GM10847 (cell line): Measurements from ENCODE around the gene ZFYVE28.

Experiments used
- POLR2A ChIP-seq: IDR thresholded peaks from 2 replicates; pipeline ENCODE4 v1.6.1; 2011; ENCODE audit not compliant: insufficient read length; ENCODE audit errors: extremely low read depth

Gene ZFYVE28

DNA sequence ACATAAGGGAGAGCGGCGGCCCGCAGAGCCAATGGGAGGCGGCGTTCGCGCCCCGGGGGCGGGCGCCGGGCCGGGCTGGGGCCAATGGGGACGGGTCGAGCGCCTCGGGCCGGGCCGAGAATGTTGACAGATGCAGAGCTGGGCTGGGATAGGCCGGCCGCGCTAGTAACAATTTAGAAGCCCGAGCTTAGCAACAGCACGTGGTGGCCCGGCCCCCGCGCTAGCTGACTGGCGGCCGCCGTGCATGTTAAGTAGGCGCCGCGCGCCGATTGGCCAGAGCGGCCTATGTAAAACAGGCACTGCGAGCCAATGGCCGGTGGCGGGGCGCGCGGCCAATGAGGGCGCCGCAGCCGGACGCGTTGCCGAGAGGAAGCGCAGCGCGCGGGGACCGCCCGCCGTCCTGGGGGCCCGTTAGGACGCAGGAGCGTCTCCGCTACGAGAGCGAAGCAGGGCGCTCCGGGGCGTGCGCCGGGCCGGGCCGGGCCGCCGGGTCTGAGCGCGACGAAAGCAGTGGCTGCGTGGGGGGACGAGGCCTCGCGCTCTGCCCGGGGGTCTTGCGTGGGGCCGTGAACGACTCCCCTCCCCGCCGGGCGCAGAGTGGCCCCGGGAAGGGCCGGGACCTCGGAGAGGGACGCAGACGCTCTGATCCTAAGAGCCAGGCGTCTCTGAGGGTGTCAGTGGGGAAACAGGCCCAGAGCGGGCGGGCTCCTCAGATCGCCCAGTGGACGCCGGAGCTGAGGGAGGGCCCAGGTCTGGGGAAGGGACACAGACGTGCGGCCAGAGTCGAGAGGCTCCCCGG is 156.1 kb downstream of the ZFYVE28 start:
- TF ChIP-seq POLR2A: peak; percentile 95

- no peak for TF ChIP-seq POLR2A
These were observed 156.6 kb downstream of the ZFYVE28 start, which contains the start of gene MXD4 for GRCh38 chr4:2261853-2262144. Gene MXD4 (minus strand): TSS chr4:2262109. CDS start chr4:2261980, 129 bp downstream.

GRCh38 chr4:2261110-2261852 is 157.2 kb downstream of the ZFYVE28 start:
- no peak for TF ChIP-seq POLR2A

GRCh38 chr4:2260344-2261109 is 157.9 kb downstream of the ZFYVE28 start:
- no peak for TF ChIP-seq POLR2A

DNA sequence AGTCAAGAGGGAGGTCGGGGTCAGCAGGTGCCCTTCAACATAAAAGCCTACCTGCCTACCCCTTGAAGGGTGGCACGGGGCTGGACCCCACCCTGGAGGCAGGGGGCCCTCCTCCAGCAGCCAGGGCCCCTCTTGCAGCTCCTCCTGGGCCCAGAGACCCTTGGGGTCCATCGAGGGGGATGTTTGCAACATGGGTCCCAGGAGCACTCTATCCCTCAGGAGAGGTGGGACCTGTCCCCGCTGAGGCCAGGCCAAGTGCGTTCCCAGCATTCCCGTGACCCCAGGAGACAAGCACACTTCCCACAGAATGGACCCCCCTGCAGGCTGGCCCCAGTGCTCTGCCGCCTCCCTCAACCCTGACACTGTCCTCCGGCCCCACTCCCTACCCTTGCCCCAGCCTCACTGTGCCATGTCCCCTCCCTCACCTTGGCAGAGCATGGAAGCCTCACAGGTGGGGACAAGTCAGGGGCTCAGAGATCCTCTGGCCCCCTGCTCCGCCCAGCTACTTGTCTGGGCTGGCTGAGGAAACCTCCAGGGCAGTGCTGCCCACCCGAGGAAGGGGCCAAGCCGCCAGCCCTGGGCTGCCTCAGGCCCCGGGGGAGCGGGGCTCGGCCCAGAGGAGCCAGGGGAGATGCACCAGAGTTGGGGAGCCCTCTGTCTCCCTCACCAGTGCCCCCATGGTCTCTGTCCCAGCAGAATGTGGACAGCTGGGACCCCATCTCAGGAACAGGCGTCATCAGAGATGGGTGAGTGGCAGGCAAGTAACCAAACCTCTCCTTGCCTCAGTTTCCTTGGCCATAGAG is 158.7 kb downstream of the ZFYVE28 start:
- no peak for TF ChIP-seq POLR2A

DNA sequence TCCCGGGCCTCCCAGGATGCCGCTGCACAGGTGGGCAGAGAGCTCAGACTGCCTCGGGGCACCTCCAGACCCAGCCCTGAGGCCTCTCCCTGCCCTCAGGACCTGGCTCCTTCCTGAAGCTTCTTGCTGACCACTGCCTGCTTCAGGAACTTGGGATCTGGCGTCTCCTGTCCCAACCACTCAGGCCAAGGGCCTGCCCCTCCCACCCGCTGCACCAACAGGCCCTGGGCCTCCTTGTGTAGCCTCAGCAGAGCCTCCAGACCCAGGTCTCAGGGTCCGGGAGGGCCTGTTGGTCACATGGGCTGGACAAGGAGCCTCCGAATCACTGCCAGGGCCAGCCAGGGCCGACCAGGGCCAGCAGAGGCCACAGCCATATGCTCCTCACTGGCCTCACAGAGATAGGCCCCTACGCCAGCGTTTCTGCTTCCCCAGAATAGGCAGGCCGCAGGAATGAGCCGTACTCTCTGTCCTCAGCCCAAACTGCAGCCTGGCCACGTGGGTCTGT is 159.4 kb downstream of the ZFYVE28 start:
- no peak for TF ChIP-seq POLR2A

- no peak for TF ChIP-seq POLR2A
These were observed 160.1 kb downstream of the ZFYVE28 start for GRCh38 chr4:2258091-2259035.

DNA sequence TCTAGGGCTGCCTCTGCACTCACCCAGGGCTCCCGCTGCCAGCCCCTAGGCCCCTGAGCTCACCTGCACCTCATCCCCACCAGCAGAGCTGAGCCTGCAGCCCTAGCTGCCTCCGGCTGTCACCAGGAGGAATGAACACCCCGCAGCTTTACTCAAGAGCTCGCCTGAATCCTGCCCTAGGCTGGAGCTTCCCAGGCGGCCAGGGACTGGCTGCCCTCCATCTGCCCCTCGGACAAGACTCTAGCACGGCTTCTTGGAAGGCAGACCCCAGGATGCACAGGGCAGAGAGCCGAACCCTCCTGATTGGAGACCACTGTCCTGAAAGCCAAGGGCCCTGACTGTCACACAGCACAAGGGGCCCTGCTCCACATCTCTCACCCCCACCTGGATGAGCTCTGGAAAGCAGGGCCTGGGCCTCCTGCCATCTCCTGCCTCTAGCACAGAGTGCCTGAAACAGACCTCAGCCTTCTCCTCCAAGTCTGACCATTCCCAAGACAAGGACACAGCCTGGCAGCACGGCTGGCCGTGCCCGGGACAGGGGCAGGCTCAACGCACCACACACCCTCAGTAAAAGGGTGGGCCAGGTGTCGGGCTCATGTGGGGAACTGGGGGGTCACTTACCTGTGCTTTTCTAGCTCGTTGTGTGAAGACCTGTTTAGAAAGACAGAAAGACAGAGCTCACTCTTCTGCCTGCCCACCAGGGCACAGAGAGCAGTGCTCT is 160.9 kb downstream of the ZFYVE28 start:
- no peak for TF ChIP-seq POLR2A

- TF ChIP-seq POLR2A: no peak
These were observed 161.7 kb downstream of the ZFYVE28 start for GRCh38 chr4:2256781-2257191.

DNA sequence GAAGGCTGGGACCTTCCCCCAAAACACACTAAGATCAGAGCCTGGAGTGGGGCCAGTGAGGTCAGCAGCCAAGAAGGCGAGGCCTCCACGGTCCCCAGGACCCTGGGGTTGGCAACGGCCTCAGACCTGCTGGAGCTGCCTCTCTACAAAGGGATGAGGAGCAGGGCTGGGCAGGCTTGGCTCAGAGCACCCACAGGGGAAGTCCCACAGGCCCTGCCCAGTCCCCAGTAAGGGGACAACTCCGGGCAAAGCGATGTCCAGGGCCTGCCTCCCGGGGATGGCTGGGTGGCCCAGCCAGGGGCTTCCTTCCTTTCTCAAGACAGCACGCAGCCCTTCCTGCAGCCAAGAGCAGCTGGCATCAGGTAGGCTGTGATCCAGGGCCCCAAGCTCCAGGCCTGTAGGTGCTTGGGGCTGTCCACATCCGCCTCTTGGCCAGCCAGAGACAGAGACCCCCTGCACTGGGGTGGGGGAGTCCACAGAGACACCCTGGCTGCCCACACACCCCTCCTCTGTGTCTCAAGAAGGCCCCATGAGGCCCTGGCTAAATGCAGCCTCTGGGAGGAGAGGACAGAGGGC is 162.2 kb downstream of the ZFYVE28 start:
- no peak for TF ChIP-seq POLR2A

GRCh38 chr4:2255501-2256155 is 162.8 kb downstream of the ZFYVE28 start:
- TF ChIP-seq POLR2A: no peak
